Forelimb muscle (tissue), 1 donor: Measurements from ENCODE around the gene CENPN. TPM values are rescaled to one million over a fixed set of nuclear protein-coding genes. Genes with fewer than 3 reads are reported as not detected.
A peak's percentile ranks its signal among the peaks of the same experiment; 100 is the strongest.

Experiments
- DNase-seq: peaks from one replicate; pipeline ENCODE4 v3.0.0-alpha.2; 2013; ENCODE audit warnings: low read depth
- polyA plus RNA-seq: library from polyadenylated mRNA; unstranded; fragments of 120-200 nt; gene quantifications from one replicate; pipeline ENCODE4 v1.2.1, GENCODE V29; 2013; ENCODE audit not compliant: insufficient read length

The CENPN gene, protein sequence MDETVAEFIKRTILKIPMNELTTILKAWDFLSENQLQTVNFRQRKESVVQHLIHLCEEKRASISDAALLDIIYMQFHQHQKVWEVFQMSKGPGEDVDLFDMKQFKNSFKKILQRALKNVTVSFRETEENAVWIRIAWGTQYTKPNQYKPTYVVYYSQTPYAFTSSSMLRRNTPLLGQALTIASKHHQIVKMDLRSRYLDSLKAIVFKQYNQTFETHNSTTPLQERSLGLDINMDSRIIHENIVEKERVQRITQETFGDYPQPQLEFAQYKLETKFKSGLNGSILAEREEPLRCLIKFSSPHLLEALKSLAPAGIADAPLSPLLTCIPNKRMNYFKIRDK
- 10.0 TPM for polyA plus RNA-seq

DNA sequence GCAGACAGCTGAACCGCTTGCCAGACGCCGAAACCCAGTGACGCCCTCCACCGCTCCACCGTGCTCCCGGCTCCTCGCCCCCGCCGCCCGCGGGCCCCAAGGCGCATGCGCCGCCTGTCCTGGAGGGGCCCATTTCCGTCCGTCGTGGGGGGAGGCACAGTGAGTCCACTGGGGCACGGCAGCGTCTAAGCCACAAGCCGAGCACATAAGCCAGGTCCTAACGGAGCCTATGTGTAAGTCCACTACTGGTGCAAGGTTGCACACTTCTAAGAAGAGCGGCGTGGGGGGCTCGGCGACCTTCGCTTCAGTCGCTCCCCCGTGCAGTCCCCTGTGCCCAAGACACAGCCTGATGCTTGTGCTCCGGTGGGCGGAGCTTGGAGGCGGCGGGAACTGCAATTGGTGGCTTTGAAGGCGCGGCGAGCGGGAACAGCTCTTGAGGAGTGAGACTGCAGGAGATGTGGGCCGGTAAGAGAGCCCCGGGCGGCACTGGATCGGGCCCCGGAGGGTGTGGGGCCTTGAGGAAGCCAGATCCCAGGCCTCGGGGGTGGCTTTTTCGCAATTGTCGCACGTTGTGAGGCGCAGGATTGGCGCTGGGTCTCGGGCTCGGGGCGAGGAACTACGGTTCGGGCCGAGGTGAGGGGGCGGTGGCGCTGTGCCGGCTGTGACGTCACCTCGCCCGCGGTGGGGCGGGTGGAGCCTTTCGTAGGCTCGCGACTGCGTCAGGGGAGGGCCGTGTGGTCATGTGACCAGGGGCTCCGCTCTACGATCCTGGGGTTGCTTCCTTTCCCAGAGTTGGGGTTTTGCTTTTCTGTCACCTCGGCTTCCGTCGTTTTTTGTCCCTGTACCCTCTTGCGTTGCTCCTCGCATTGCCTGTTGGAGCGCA, at the start of gene CENPN, which contains the start of gene CMC2:
CENPN (plus strand) TSS at position 402 of the 883 bp plus-strand sequence. CDS start 4,726 bp downstream, outside the sequence.
CMC2 (minus strand) TSS at position 73 of the 883 bp plus-strand sequence. CDS start 9,491 bp downstream, outside the sequence.
- peak; percentile 95 for DNase-seq

DNA sequence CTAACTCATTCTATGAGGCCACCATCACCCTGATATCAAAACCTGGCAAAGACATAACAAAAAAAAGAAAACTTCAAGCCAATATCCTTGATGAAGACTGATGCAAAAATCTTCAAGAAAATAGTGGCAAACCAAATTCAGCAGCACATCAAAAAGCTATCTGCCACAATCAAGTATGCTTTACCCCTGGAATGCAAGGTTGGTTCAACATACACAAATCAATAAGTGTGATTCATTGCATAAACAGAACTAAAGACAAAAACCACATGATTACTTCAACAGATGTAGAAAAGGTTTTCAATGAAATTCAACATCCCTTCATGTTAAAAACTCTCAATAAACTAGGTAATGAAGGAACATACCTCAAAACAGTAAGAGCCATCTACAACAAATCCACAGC, 48.7 kb upstream of the CENPN start:
- no peak for DNase-seq

DNA sequence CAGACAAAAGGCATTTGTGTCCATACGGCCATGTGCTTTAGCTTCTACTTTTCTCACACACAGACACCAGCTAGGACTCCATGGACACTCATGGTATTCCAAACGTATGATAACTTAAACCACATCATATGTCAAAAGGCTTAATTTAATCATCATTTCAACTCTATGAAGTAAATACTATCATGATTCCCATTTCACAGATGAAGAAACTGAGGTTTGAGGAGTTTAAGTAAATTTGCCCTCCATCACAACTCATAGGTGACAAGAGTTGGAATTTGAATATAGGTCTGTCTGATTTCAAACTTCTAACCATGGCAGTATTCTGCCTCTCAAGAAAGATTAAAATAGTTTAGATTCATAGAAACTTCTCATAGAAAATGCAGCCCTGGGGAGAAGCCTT, 44.1 kb upstream of the CENPN start:
- DNase-seq, result no peak

DNA sequence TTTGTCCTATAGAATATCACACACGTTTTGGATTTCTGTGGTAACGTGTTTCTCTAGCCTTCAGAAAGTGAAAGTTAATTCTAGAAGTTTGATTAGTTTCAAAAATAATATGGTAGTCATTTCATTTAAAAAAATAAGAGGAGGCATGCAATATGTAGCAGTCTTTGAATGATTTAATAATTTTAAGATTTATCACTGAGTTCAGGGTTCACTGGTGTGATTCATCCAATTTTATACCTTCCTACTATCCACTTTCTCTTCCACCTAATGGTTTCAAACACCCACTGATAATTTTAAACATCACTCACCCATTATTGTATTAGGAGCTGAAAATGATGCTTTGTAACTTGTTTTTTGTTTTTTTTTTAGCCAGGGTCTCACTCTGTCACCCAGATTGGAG, 42.7 kb upstream of the CENPN start:
- no peak for DNase-seq

DNA sequence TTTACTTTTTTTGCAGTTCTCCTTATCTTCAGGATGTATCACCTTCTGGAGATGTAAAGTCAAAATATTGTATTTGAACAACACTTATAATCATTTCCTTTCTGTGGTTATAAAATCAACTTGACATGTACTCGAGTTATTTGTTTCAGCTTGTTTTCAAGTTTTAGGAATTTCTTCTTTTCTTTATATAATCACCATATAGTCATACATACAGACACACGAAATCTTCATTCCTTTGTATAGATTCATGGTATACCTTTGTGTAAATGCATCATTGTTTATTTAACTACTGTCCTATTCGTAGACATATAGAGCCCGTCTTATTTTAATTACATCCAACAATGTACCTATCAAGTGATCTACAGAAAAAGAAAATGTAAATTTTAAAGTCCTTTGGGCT, 40.4 kb upstream of the CENPN start:
- no peak for DNase-seq

DNA sequence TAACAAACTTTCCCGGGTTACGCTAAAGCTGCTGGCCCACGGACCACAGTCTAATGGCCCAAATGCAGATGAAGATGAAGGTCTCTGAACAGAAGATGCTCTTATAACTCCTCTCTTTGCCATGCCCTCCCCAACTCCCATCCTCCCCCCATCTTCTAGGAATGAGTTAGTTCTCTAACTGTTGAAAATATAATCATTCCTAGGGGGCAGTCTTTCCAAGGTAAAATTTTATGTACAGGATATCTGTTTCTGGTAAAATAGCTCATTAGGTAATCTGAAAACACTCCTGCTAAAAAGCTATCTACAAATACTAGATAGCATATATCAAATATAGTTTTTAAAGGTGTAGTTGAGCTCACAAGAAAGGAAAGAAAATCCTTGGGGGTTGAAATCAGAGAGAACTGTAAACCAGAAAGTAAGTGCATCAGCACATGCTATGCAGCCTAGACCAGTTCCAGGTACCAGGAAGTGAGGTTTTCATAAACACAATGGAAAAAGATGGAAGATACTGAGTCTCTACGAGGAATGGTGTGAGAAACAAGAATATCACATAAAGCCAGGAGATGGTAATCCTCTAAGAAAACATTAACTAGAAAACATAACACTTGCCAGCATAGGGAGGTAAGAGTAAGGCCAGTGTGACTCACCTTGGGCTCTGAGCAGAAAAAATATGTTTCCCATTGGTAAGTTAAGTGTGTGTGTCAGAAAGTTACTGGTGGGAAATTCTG, 38.5 kb upstream of the CENPN start:
- no peak for DNase-seq

DNA sequence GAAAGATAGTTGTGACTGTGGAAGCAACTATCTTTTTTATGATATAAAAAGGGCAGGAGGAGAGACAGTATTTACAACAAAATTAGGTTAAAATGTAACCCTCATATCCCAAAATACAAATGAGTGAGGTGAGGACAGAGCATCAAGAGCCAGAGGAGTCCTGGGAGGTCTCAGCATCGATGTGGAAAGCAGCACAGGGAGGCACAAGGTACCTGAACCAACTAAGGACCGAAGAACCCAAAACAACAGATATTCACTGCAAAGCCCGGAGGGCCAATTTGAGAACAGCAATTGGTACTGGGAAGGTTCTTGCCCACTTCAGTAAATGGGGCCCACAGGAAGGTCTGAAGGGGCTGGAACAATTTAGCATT, 37.9 kb upstream of the CENPN start:
- no peak for DNase-seq

DNA sequence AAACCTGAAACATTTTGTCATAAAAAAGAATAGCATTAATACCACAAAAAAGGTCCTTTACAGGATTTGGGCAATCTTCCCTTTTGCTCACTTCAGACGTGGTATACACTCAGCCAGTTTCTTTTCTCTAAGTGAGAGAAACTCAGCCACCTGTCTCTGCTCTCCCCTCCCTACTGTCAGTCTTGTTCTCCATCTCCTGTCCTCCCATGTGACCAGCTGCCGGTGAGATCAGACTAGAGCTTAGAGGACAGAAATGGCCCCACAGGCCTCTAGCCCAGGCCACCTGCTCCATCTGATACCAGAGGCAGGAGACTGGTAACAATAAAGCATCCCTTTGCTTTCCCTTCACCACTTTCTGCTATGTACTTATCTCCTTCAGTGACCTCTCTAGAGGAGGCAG, 35.2 kb upstream of the CENPN start:
- DNase-seq, result no peak

DNA sequence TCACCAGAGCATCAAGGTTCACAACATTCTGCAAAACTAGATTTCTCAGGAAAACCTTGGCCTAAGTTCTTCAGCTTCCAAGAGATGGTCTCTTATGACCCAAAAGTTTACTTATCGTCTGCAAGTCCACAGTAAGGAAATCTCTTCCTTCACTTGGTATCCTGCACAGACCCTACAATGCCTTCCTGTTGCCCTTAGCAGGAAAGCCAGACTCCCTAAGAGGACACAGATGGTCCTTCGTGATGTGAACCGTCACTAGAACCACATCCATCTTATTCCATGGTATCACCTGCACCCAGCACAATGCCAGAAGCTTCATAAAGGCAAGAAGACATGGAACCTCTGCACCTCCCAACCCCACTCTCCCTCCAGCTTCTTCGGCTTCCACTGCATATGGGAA, 34.4 kb upstream of the CENPN start:
- DNase-seq, result no peak

DNA sequence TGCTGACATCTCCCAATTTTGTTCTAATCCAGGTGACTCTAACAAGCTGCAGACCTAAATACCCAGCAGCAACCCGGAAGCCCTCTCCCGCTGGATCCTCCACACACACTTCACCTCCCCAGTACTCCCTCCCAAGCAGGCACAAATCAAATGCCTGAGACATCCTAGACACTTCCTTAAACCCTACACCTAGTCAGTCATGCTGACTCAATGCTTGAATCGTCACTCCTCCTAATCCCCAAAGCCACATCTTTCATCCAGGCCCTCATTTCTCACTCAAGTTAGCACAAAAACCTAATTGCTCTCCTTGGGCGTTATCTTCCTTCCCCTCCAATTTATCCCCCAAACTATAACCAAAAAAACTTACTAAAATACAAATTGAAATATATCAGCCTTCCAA, 33.0 kb upstream of the CENPN start:
- no peak for DNase-seq

DNA sequence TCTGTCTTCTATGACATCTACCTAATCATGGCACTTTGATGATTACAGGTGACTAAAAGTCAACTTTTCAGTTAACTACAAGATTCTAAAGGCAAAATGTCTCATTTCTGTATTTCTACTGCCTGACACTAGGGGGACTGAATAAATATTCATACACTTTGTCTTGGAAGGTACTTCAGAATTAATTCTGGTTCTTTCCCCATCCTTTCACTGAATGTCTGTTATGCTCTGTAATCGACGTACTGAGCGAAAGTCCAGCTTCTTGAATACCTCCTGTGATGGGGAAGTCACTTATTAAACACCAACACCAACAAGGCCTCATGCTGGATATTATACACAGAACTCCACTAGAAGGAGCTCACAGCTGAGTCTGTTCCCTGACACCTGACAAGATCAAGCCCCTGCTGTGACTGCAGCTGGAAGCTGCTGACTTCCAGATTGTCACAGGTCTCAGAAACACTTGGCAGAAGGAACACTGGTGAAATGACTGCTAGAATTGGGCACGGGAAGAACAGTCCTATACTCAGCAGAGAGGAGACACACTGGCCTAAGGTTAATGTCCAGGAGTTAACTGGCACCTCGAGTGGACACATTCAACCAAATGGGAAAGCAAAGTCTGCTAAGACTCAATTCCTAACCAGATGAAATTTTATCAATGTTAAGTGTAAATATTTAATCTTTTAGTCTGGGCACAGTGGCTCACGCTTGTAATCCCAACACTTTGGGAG, 32.2 kb upstream of the CENPN start:
- no peak for DNase-seq

DNA sequence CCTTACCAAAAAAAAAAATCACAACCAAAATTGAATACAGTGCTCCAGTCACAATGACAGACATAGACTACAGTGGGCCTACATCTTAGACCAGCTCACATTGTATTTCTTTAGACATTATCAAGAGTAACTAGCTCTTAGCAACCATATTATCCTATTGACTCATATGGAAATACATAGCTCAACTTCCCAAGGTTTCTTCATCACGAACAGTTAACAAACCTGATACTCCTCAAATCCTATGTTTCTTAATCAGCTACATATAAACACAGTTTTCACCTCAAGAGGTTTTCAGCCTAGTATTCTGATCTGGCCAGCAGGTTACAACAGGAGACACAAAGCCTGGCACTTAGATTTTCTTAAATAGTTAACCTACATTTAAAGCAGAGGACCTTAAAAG, 30.1 kb upstream of the CENPN start:
- DNase-seq, result no peak

DNA sequence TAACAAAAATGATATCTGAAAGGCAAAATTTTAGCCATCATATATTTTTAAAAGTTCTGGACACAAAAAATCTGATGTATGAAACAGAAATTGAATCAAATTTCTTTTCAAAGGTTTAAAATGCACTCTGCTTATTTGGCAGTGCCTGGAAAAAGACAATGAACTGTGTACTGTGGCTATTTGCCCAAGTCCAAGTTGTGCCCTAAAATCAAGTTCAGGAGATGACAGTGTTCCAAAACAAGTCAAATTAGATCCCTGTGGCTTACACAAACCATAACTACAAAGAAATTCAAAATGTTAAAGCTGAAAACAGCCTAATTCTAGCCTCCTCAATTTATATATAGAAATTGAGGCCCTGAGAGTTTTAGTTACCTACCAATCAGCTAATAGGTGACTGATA, 25.9 kb upstream of the CENPN start:
- DNase-seq, result no peak

DNA sequence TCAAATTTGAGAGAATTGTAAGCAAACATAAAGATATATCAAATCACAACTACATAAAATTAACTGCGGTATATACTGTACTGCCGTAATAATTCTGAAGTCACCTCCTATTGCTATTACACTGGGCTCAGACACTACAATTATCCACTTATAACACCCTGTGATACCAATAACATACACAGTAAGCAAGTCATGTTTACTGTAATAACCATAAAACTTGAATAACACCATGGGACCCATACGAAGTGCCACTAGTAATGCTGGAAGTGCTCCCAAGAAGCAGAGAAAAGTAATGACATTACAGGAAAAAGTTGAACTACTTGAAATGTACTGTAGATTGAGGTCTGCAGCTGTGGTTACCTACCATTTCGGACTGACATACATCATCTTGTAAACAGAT, 24.4 kb upstream of the CENPN start:
- DNase-seq, result no peak

DNA sequence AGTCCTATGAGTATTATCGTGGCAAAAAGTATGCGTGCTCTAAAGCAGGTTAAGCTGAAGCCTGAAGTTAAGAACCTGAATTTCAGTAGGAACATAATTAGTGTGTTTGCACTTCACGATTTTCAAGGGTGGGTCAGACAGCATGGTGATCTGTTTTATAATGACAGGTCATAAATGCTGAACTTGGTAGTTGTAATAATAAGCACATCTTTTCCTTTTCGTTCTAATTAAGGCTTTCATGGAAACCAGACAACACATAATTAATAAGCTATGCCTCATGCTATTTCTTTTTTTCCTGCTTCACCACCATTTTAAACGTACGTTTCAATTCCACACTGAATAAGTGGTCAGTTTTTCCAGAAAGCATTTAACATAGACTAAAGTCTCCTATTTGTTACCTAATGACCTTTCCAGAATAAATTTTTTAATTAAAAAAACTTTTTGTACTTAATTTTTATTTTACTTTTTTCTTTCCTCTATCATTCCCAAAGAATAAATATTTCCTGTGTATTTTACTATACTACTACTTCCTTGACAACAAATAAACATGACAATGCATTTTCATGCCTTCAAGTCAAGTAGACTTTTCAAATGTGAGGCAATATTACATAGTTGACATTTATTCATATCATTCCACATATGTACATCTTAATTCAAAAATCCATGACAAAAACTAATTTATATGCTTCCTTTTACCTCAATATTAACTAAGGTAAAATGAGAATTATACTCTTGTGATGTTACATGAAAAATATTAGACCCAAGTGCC, 22.7 kb upstream of the CENPN start:
- DNase-seq, result no peak

DNA sequence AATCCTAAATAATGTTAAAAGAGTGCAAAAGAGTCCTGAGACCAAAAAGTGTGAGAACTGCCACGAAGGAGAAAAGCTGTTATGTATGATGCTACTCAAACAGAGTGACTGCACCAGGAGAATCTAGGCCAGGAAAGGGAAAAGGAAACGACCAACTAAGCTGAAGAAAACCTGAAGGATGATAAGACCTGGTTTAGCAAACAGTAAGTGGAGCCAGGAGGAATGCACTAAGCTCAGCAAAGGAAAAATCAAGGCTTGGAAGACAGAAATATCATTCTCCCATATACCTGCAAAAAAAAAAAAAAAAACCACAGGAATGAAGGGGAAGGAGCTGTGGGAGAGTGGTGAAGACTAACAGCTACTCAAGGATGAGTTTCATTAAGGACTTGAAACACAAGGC, 21.4 kb upstream of the CENPN start:
- DNase-seq, result no peak

DNA sequence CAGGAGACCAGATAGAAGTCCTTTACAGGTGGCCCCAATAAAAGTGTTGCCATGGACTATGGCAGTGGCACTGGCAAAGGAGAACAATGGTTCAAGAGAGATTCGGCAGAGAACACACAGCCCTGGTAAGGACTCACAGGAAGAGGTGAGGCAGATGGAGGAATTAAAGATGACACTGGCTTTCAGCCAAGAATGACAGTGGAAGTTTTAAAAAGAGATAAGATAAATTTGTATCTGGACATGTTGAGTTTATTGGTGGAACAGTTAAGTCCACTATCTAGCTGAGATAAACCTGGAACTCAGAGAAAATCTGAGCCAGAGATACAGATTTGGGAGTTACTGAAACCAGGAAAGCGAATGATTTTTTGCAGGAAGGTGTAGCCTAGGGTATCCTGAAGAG, 20.5 kb upstream of the CENPN start:
- no peak for DNase-seq

DNA sequence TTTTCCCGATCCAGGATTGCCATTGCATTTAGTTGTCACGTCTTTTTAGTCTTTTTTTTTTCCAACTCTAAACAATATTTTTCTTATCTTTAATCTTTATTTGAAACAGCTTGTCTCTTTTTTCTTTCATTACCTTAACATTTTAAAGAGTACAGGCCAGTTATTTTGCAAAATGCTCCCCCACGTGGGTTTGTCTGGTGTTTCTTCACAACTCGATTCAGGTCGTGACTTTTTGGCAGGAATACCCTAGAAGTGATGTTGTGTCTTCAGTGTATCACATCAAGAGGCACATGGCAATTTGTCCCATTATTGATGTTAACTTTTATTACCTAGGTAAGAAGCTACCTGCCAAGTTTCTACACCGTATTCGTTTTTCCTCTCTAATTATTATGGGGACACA, 18.3 kb upstream of the CENPN start:
- no peak for DNase-seq

DNA sequence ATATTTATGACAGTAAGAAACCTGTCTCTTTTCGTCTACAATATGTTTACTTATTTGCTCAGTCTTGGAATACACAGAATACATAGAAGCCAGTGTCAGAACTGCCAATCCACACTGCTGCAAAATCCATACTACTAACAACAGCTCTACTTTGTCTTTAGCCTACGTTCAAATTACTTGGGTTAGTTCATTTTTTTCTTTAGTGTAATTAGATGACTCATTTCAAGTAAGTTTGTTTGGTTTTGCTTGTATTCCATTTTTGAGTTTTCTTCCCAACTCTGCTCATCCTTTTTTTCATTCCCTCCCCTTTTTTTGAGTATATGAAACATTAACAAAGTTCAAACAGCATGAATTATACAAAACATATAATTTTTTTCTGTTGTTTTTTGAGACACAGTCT, 17.2 kb upstream of the CENPN start:
- DNase-seq, result no peak

DNA sequence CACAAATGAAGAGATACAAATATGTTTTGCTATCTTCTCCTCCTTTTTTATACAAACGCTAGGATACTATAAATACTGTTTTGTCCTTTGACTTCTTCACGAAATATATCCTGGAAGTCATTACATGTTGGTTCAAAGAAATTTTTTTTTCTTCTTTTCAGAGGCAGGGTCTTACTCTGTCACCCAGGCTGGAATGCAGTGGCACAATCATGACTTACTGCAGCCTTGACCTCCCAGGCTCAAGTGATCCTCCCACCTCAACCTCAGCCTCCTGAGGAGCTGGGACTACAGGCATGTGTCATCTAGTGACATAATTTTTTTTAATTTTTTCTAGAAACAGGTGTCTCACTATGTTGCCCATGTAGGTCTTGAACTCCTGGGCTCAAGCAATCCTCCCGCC, 16.4 kb upstream of the CENPN start:
- DNase-seq, result no peak

DNA sequence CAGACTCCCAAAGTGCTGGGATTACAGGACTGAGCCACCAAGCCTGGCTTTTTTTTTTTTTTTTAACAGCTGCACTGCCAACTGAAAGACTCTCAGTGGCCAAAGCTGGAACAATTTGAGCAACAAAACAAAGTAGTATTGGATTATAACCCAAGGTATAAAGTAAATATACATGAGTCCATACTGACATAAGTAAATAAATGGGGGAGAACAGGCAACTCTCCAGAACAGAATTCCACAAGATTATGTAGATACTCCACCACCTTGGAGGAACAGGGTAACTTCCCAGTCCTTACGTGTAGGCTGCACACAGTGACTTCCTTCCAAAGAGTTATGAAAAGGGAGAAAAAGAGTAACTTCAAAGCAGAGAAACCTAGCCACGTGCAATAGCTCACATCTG, 16.0 kb upstream of the CENPN start:
- DNase-seq, result no peak
